Stimulated activated naive CD4-positive, alpha-beta T cell (primary cell): ENCODE results near the gene RERG.
"Not testable (repeated sequence)": the region's sequence is repeated elsewhere in the genome, so short reads cannot be mapped to it uniquely, and the experiment has no call there.

Source experiments
- DNase-seq, 6 experiments: peaks; one replicate each; lab custom pipeline; 2025; lab: John Stamatoyannopoulos, UW

RERG gene

DNA sequence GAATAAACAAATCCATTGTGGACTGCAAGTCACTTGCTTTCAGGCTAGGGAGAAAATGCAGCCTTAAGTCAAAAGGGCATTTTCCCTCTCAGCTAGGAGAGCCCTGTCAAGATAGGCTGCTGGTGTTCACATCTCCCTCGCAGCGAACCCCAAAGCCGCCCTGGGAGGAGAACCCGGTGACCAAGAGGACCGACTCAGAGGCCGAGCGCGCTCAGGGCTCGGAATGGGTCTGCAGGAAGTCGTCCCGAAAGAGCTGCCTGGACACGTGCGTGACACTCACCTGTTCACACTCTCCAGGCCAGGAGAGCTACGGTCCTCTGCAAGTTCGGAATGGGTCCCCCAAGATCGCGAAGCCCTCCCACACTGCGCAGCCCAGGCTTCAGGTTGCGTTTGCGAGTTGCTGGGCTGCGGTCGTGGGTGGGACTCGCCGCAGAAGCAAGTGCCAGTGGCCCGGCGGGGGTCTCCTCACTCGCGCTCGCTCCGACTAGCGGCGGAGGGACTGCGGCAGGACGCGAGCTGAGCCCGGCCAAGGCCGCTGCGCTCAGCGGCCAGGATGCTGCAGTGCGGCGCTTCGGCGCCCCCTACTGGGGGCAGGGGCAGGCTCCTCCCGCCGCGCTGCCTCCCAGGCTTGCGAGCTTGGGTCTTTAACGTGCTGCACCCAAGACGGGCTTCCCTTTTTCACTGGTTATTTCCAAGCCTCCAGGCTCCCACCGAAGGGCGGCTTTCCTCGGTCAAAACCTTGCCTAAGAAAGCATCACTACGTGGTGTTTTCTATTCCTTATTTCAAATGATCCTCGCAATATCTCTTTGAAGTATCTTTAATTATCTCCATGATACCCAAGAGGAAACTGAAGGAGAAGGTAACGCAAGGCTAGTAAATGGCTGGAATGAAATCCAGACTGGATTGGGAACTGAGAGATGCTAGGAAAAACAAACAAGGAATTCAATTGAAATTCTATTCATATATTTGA, at the start of gene RERG:
Gene RERG (minus strand): TSS at position 503 of the 971 bp plus-strand sequence. CDS start 3,928 bp downstream, outside the sequence.
- DNase-seq: peak; percentile 39 to 83 (median 64)

DNA sequence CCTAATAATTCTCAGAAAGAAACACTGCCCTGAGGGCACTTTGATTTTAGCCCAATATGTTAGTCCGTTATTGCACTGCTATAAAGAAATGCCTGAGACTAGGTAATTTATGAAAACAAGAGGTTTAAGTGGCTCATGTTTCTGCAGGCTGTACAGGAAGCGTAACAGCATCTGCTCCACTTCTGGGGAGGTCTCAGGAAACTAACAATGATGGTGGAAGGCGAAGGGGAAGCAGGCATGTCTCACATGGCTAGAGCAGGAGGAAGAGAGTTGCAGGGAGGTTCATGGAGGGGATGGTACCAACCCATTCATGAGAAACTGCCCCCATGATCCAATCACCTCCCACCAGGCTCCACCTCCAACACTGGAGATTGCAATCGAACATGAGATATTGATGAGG, 49.4 kb upstream of the RERG start:
- no peak for DNase-seq

DNA sequence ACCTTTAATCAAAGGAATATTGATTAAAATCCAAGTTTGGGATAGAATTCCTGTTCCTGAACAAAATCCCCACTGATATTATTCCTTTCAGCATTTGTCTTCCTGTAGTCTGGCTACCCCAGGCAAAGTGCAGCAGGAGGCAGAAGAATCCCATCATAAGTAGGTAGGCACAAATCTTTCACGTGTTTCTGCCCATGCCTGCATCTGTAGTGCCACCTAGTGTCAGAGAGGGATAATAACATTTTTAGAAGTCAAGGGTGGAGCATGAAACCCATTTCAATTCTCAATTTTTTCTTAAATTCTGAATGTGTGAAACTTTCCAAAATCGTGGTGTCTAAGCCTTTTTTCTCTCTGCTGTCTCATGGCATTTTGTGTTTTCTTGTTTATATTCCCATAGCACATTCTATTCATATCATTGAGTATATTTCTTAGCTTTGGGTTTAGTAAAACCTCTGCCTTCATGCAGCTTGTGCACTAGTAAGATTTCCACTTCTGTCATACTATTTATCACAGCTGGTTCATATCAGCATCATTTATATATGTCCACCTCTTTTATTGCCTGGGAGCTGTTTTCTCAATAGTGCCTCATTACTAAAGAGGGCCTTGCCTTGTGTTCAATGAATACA, 47.8 kb upstream of the RERG start:
- DNase-seq: peak in 4 of 6 experiments; percentile 1 to 56 (median 41)

DNA sequence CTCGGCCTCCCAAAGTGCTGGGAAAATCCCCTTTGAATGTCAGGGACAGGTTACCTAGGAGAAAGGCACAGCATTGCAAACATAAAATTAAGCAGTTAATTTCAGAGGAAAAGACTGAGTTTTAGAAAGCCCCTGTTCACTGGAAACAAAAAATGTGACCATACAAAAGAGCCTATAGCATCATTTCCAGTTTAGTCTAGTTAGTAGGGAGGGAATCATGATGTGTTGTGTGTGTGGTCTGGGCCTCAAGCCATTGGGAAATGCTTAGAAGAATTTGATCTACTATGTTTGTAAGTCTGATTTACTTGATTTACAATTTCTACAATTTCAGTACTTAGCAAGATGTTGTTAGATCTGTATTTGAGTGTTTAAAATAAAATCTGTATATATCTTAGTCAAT, 47.1 kb upstream of the RERG start:
- no peak for DNase-seq

- no peak for DNase-seq
Measured at GRCh38 chr12:15265875-15266274, 44.7 kb upstream of the RERG start.

GRCh38 chr12:15256761-15257160, 35.5 kb upstream of the RERG start:
- no peak for DNase-seq

- DNase-seq: no peak
Measured at GRCh38 chr12:15253990-15254389, 32.8 kb upstream of the RERG start.

DNA sequence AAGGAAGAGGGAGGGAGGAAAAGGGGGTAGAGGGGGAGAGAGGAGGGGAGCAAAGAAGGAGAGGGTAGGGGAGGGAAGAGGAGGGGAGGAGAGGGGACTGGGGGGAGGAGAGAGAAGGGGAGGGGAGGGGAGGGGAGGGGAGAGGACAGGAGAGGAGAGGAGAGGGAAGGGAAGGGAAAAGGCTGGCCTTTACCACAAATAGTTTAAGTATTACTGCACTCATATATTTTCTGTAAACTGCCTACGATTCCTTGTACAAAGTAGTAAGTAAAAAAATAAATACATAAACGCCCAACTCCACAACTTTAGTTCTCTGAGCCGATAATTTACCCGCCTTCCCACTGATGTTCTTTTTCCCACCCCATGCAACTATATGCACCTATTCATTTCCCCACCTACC, 23.7 kb upstream of the RERG start:
- no peak for DNase-seq

DNA sequence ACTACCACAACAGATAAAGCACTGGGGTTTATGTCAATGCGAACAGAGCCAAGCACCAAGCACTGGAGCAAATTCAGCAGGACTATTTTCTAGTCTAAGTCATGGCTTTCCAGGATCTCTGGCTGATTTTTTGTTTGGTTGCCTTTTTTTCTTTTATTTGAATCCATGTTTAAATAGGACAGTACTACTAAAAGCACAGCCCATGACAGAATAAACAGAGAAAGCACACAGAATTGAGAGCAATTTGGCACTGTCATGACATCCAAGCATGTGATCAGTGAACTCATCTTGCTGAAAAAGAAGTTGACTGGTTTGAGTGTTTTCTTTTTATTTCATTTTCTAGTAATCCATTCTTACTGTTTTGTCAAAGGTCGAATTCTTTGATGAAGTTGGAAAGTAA, 23.1 kb upstream of the RERG start:
- no peak for DNase-seq

DNA sequence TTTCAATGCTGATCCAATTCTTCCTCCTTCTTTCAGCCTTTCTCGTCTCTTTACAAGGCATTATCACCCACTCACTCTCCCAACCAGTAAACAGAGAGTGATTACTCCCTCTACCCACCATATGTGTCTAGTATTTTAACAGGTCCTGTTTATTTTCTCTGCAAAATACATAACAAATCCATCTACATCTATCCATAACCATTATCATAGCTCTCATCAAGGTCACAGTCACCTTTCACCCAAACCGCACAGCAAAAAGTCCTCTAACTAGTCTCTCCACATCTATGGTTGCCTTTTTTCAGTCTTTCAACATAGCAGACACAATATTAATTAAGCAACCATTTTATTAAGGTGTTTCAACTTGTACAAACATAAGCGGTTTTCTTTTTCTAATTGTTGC, 21.9 kb upstream of the RERG start:
- DNase-seq: no peak

DNA sequence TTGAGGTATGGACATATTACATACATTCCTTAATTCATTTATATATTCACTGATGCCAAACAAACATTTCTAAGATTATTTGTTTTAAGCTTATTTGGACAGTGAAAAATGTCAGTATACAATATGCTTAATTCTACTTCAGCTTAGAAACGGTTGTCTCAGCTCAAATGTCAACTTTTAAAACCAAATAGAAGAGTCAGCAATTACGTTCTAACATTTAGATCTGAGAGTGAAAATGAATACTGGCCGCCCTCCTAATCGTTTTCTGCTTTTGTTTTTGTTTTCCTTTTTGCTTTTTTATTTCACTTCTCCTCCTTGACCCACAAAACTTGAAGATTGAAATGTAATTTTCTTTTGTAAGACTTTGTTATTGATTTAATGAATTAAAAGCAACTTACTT, 19.7 kb upstream of the RERG start:
- DNase-seq: no peak

DNA sequence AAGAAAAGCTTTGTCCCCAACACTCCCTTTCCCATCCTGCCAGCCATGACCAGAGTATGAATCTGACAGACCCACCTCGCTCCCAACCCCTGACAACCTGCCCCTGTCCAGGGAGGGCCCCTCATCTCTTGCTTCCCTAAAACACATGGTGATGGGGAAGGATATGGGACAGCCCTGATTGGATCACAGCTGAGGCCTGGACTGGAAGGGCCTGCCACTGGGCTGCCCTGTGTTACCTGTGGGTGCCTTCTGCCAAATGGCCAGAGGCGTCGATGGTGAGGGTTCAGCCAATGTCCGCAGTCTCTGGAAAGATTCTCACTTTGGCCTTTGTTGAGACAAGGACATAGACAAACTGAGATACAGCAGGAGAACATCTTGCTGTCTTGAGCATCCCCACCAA, 13.3 kb upstream of the RERG start:
- no peak for DNase-seq

- no peak for DNase-seq
Measured at GRCh38 chr12:15234011-15234410, 12.8 kb upstream of the RERG start.

- DNase-seq: no peak
Measured at GRCh38 chr12:15232959-15233358, 11.7 kb upstream of the RERG start.

DNA sequence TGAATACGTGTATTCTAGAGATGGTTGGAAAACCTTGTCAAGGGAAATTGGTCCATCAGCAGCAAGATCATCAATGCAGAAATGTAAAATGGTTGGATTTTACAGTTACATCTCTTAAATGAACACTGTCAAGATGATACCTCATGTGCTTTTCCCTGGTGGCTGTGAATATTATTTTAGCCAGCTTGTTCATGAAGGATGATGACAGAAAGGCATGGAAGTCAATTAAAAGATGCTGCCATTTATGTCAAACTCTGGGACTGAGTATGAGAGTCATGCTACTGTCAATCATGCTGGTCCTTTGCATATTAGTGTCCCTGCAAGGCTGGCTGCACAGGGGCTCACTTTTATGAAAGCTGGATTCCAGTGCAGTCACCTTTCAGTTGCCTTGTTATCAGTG, 10.3 kb upstream of the RERG start:
- DNase-seq: no peak

GRCh38 chr12:15230751-15231150, 9.5 kb upstream of the RERG start:
- no peak for DNase-seq

- no peak for DNase-seq
Measured at GRCh38 chr12:15230137-15230536, 8.9 kb upstream of the RERG start.

GRCh38 chr12:15227004-15227679, 5.9 kb upstream of the RERG start:
- peak in 3 of 6 experiments; percentile 6 to 23 (median 7) for DNase-seq

DNA sequence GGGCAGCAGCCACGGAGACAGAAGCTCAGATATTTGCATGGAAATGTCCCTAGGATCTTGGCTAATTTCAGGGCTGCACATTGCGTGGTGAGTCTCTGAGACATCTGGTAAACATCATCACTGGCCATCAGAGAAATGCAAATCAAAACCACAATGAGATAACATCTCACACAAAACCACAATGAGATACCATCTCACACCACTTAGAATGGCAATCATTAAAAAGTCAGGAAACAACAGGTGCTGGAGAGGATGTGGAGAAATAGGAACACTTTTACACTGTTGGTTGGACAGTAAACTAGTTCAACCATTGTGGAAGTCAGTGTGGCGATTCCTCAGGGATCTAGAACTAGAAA, 4.6 kb upstream of the RERG start:
- DNase-seq: not testable (repeated sequence)

- DNase-seq: no peak
Measured at GRCh38 chr12:15225136-15225862, 4.1 kb upstream of the RERG start.

DNA sequence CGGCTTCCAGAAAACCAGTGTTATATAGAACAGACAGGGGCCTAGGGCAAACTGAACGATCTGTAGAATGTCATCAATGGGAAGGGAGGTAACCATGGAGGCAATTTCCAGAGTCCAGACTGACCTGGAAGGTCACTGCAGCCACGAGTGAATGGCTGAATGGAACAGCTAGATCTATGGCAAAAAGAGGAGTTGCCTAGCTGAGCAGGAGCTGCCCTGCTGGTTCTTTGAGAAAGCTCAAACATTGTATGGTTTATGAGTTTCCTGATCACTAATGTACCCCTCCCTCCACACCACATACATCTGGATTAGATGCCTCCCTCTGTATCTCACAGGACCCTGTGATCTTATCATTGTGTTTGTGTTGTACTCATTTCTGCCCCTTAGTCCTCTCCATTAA, 1.0 kb upstream of the RERG start:
- no peak for DNase-seq

- DNase-seq: no peak
Measured at GRCh38 chr12:15220451-15220850, 766 bp downstream of the RERG start.
